Stimulated activated memory B cell treated with anti-CD40 and anti-IgM and Interleukin-4, amounts not matched to agents 10 μg/mL and 1 μg/mL and 100 μg/mL, for 72 hours (primary cell): ENCODE measurements around the gene GTF2A1L.

Experiments used
- ATAC-seq: fragments of 150-1000 bp; cut with Tn5 transposase; 2 replicates; pipeline ENCODE4 v1.10.0; 2021
- H3K27ac Mint-ChIP-seq: one replicate; pipeline ENCODE4 v1.8.0; 2022; ENCODE audit warnings: mild to moderate bottlenecking, mixed read lengths
- H3K27me3 Mint-ChIP-seq: one replicate; pipeline ENCODE4 v1.8.0; 2022; ENCODE audit warnings: mixed read lengths
- H3K36me3 Mint-ChIP-seq: one replicate; pipeline ENCODE4 v1.8.0; 2022; ENCODE audit warnings: mixed read lengths
- H3K4me1 Mint-ChIP-seq: one replicate; pipeline ENCODE4 v1.8.0; 2022; ENCODE audit warnings: mixed read lengths
- H3K4me3 Mint-ChIP-seq: one replicate; pipeline ENCODE4 v1.8.0; 2022; ENCODE audit warnings: mild to moderate bottlenecking, moderate library complexity, mixed read lengths
- H3K9me3 Mint-ChIP-seq: one replicate; pipeline ENCODE4 v1.8.0; 2022; ENCODE audit warnings: mixed read lengths

Gene GTF2A1L, protein sequence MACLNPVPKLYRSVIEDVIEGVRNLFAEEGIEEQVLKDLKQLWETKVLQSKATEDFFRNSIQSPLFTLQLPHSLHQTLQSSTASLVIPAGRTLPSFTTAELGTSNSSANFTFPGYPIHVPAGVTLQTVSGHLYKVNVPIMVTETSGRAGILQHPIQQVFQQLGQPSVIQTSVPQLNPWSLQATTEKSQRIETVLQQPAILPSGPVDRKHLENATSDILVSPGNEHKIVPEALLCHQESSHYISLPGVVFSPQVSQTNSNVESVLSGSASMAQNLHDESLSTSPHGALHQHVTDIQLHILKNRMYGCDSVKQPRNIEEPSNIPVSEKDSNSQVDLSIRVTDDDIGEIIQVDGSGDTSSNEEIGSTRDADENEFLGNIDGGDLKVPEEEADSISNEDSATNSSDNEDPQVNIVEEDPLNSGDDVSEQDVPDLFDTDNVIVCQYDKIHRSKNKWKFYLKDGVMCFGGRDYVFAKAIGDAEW

DNA sequence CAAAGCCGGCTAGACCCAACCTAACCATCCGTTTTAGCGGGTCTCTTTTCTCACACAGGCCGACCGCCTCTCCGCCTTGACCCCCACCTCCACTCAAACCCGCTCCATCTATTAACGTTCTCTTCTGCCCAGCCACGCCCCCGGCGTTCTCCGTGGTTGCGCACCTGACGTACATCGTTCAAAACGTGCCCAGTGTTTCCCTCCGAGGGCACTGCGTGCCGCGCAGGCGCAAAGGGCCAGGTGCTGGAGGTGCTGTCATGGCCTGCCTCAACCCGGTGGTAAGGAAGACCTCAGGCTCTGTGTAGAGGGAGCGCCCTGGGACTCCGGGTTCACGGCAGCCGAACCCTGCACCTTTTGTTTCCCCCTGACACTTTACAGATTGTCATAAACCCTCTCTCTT lies at the start of gene GTF2A1L:
Gene GTF2A1L (plus strand): TSS at position 239 of the 400 bp plus-strand sequence. CDS start 19 bp downstream, at position 258.
- Mint-ChIP-seq H3K27me3 (peaks cover 19% of the 10 kb centered on the region), H3K27ac (no peak within 1 kb of the TSS), H3K9me3 (no peaks in the 10 kb centered on the region), H3K4me1 (no peaks in the 10 kb centered on the region), H3K4me3 (no peak within 1 kb of the TSS), H3K36me3 (no peaks in the 10 kb centered on the region)
- ATAC-seq = peak; percentile 53

DNA sequence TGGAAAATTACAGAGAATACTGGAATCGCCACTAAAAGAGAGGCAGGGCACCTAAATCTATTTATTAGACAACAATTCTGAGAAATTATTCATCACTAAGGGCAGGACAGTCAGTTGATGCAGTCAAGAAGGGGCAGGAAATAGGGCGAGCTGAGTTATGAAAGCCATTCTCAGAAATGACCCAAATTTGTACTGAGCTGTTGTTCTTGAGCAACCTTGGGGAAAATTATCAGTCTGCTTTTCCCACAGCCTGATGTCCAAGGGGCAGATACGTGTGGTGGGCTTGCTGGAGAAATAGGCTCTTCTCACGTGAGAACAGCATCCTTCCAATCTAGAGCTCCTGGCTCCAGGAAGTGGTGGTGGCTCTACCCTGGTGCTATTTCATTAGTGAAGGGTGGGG lies 49.1 kb upstream of the GTF2A1L start:
- Mint-ChIP-seq H3K4me3 (no peak overlapping the region), H3K27me3 (peaks cover 24% of the 10 kb centered on the region), H3K9me3 (no peaks in the 10 kb centered on the region), H3K4me1 (no peaks in the 10 kb centered on the region), H3K27ac (no peak overlapping the region), H3K36me3 (no peaks in the 10 kb centered on the region)
- ATAC-seq = no peak

DNA sequence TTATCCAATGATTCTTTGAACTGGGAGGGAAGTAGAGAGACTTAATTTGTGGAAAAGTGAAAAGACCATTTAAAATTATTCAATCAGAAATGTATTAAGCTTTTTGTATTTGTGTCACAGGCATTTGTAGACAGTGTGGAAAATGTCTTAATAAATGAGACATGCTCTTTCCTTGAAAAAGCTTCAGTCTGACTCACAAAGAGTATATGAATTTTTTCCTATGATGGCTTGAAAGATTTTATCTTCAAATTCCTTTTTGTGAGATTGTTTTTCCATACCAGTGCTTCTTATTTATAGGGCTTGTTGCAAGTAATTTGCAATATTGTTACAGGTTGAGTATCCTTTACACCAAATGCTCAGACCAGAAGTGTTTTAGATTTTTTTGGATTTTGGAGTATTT lies 48.2 kb upstream of the GTF2A1L start:
- Mint-ChIP-seq H3K27me3 (peaks cover 24% of the 10 kb centered on the region), H3K36me3 (no peaks in the 10 kb centered on the region), H3K9me3 (no peaks in the 10 kb centered on the region), H3K27ac (no peak overlapping the region), H3K4me1 (no peaks in the 10 kb centered on the region), H3K4me3 (no peak overlapping the region)
- ATAC-seq = no peak

DNA sequence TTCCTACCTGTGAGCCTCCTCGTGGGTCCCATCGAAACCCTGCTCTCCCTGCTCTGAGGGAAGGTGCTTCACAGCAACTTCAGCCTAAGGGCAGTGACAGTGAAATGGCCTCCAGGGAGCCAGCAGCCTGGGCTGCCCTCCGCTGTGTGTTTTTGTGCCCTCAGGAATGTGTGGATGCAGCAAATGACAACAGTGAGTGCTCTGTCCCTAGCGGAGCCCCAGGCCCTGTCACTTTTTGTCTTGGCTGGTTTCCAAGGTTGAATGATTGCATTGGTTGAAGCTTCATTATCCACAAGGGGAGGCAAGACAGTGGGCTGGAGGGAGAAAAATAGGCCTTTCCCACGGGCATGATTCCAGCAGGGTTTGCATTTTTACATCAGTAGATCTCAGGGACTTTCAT lies 44.8 kb upstream of the GTF2A1L start:
- Mint-ChIP-seq H3K4me1 (no peaks in the 10 kb centered on the region), H3K27ac (no peak overlapping the region), H3K36me3 (no peaks in the 10 kb centered on the region), H3K4me3 (no peak overlapping the region), H3K9me3 (no peaks in the 10 kb centered on the region), H3K27me3 (peaks cover 24% of the 10 kb centered on the region)
- ATAC-seq = no peak

DNA sequence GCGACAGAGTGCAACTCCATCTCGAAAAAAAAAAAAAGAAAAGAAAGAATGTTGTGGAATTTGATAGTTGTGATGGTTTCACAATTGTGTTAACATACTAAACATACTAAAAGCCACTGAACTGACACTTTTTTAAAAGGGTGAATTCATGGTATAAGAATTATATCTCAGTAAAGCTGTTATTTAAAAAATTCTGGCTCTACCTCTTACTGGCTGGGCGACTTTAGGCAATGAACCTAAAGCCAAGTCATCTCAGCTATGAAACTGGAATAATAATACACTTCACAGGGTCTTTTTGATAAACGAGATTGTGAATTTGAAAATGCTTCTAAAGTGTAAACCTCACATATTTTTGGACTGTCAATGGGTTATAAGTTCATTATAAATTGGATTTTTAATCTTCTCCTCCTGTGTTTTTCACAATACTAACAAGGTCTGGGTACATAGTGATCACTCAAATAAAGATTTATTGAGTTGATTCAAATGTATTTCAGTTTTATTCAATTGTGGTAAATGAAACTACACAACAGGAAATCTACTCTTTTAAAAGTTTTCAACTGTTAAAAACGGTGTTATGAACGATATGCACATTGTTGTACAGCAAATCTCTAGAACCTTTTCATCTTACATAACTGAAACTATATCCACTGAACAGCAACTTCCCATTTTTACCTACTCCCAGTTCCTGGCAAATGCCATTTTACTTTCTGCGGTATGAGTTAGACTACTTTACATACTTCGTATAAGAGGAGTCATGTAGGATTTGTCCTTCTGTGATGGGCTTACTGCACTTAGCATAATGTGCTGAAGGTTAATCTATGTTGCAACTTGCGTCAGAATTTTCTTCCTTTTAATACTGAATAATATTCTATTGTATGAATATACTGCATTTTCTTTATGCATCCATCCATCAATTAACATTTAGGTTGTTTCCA lies 43.0 kb upstream of the GTF2A1L start:
- Mint-ChIP-seq H3K27me3 (peaks cover 7% of the 10 kb centered on the region), H3K4me3 (no peak overlapping the region), H3K36me3 (no peaks in the 10 kb centered on the region), H3K4me1 (no peaks in the 10 kb centered on the region), H3K9me3 (no peaks in the 10 kb centered on the region), H3K27ac (no peak overlapping the region)
- no peak for ATAC-seq

DNA sequence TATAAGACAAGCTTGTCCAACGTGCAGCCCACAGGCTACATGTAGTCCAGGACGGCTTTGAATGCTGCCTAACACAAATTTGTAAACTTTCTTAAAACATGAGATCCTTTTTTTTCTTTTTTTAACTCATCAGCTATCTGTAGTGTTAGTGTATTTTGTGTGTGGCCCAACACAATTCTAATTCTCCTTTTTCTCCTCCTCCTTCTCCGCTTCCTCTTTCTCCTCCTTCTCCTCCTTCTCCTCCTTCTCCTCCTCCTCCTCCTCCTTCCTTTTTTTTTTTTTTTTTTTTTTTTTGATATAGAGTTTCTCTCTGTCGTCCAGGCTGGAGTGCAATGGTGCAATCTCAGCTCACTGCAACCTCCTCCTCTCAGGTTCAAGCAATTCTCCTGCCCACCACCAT lies 39.3 kb upstream of the GTF2A1L start:
- H3K4me1 Mint-ChIP-seq = no peaks in the 10 kb centered on the region
- no peak for ATAC-seq
- no peak overlapping the region for H3K4me3 Mint-ChIP-seq
- H3K9me3 Mint-ChIP-seq = no peaks in the 10 kb centered on the region
- H3K27me3 Mint-ChIP-seq = peaks cover 9% of the 10 kb centered on the region
- no peak overlapping the region for H3K27ac Mint-ChIP-seq
- H3K36me3 Mint-ChIP-seq = no peaks in the 10 kb centered on the region

DNA sequence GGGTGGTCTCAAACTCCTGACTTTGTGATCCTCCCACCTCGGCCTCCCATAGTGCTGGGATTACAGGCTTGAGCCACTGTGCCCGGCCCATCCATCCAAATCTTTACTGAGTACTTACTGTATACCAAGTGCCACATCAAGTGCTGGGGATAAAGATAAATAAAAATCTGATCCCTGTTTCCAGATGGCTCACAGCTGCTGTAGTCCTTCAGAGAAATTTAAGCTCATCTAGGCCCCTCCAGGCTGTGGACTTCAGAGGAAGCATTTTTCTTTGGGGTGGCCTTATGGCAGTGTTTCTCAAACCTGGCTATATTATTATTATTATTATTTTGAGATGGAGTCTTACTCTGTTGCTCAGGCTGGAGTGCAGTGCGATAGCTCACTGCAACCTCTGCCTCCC lies 33.7 kb upstream of the GTF2A1L start:
- Mint-ChIP-seq H3K9me3 (no peaks in the 10 kb centered on the region), H3K27ac (no peak overlapping the region), H3K27me3 (peaks cover 9% of the 10 kb centered on the region), H3K4me1 (no peaks in the 10 kb centered on the region), H3K36me3 (no peaks in the 10 kb centered on the region), H3K4me3 (no peak overlapping the region)
- no peak for ATAC-seq

DNA sequence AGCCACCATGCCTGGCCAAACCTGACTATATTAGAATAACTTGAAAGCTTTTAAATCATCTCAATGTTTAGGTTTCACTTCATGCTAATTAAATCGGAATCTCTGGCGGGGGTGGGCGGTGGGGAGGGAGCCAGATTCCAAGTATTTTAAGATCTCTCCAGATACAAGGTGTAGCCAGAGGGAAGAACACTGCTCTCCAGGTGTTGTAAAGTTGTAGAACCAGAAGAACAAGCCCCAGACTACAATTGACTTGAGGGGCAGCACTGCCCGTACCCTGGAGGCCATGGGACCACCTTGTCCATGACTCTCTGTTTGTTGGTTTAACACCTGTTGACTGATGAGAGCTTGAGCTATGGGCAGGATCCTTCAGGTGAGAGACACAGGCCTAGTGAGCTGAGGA lies 33.1 kb upstream of the GTF2A1L start:
- Mint-ChIP-seq H3K27me3 (peaks cover 9% of the 10 kb centered on the region), H3K36me3 (no peaks in the 10 kb centered on the region), H3K9me3 (no peaks in the 10 kb centered on the region), H3K4me3 (no peak overlapping the region), H3K27ac (no peak overlapping the region), H3K4me1 (no peaks in the 10 kb centered on the region)
- ATAC-seq = no peak

DNA sequence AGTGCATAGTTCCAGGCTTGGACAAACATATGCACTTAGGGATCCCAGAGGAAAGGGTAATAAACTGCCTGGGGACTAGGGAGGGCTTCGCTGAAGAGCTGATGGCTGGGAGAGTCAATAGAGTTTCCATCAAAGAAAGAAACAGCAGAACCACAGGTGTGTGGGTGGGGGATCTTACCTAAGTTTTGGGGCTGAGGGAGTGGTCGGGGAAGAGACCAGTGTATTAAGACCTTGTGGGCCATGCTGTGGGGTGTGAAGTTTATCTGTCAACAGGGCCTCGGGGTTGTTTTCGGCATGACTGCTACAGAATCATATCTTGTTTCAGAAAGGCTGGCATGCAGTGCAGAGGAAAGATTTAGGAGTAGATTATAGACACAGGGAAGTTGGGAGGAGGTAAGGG lies 31.2 kb upstream of the GTF2A1L start:
- Mint-ChIP-seq H3K4me3 (no peak overlapping the region), H3K4me1 (no peaks in the 10 kb centered on the region), H3K27ac (no peak overlapping the region), H3K36me3 (no peaks in the 10 kb centered on the region), H3K27me3 (peaks cover 9% of the 10 kb centered on the region), H3K9me3 (no peaks in the 10 kb centered on the region)
- ATAC-seq = peak; percentile 37

DNA sequence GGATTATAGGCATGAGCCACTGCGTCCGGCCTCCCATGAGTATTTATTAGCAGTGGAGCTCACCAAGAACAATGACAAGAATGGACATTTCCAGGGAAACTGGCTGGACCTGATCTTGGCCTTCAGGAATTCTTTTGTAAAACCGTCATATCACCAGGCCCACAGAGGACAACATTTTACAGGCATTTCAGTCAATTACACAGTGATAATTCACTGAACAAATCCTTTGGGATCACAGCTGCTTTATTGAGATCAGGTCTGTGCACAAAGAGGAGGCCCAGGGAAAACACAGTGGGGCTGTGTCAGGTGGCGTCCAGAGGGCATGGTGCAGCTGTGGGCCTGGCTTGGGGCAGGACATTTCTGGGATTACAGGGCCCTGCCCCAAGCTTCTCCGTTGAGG lies 30.1 kb upstream of the GTF2A1L start:
- no peaks in the 10 kb centered on the region for H3K9me3 Mint-ChIP-seq
- H3K27ac Mint-ChIP-seq = no peak overlapping the region
- no peak for ATAC-seq
- H3K4me1 Mint-ChIP-seq = no peaks in the 10 kb centered on the region
- no peak overlapping the region for H3K4me3 Mint-ChIP-seq
- peaks cover 8% of the 10 kb centered on the region for H3K27me3 Mint-ChIP-seq
- H3K36me3 Mint-ChIP-seq = no peaks in the 10 kb centered on the region

DNA sequence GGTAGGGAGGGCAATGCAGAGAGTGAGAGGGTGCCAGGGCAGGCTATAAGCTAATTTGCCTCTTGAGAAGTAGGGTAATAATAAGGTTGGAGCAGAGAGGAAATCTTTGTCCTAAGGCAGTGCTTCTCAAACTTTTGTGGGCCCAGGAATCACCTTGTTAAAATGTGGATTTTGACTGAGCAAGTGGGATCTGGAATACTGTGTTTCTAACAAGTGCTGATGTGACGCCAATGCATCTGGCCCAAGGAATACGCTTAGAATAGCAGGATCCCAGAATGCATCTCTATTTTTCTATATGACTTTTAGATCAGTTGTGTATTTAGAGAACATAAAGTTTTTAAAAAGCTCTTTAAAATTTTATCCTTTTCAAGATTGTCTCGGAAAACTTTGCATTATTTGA lies 29.7 kb upstream of the GTF2A1L start:
- ATAC-seq = no peak
- Mint-ChIP-seq H3K4me1 (no peaks in the 10 kb centered on the region), H3K27ac (no peak overlapping the region), H3K4me3 (no peak overlapping the region), H3K36me3 (no peaks in the 10 kb centered on the region), H3K27me3 (peaks cover 4% of the 10 kb centered on the region), H3K9me3 (no peaks in the 10 kb centered on the region)

DNA sequence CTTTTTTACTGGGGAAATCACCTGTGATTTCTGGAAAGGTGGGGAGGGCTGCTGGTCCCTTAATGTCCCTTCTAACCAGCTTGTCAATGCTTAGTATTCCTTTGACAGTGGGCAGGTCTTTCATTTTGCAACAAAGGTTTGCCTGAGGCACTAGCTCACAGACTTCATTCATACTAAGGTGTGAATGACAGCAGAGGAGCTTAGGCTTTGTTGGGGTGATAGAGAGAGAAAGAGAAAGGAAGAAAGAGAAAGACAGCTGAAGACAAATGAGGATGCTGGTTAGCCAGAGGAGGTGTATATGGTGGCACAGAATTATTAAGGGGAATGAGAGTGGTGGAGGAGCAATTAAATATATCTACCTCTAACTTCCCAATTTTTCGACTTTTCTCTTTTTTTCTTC lies 28.9 kb upstream of the GTF2A1L start:
- Mint-ChIP-seq H3K9me3 (no peaks in the 10 kb centered on the region), H3K27ac (no peak overlapping the region), H3K27me3 (no peaks in the 10 kb centered on the region), H3K36me3 (no peaks in the 10 kb centered on the region), H3K4me3 (no peak overlapping the region), H3K4me1 (no peaks in the 10 kb centered on the region)
- ATAC-seq = peak; percentile 16

DNA sequence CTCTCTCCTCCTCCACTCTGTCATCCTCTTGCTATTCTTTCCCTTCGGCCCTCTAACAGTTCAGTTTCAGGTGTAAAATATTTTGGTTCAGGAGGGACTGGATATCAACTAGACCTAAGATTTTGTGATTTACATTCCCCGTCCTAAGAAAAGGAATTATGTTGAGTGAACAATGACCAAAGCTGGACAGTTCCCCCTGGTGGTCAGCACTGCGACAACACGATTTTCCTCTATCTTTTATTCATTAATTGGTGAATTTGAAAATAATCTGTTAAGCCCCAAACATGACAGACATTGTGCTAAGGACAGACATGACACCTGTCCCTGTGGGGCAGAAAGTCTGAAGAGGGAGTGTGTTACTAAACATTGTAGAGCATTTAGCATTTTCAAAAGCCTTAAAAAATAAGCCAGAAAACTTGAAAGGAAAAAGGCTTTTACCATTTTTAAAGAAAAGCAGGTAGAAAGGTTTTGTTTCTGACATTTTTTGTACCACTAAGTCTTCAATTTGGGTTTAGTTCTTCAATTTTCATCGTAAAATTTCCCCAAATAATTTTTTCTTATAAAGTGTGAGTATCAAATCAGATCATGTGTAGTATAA lies 28.4 kb upstream of the GTF2A1L start:
- Mint-ChIP-seq H3K36me3 (no peaks in the 10 kb centered on the region), H3K27me3 (no peaks in the 10 kb centered on the region), H3K4me3 (no peak overlapping the region), H3K4me1 (no peaks in the 10 kb centered on the region), H3K27ac (no peak overlapping the region), H3K9me3 (no peaks in the 10 kb centered on the region)
- no peak for ATAC-seq

DNA sequence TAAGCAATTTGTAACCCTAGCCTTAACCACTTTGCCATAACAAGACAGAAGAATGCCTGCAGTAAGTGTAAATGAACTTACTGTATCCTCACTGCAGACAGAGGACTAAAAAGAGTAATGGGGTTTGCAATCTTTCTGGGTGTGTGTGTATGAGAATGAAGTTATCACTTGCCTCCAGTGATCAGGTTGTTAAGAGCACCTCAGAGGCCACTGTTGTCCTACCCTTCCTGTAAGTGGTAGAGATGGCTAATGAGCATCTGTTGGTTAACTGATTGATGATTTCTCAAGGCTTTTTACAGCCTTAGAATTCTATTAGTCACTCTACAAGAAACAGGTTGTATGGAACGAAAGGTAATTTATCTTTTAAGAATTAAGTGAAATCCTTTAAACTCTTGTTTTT lies 27.6 kb upstream of the GTF2A1L start:
- H3K36me3 Mint-ChIP-seq = no peaks in the 10 kb centered on the region
- H3K27ac Mint-ChIP-seq = no peak overlapping the region
- H3K9me3 Mint-ChIP-seq = no peaks in the 10 kb centered on the region
- H3K4me3 Mint-ChIP-seq = no peak overlapping the region
- ATAC-seq = no peak
- H3K27me3 Mint-ChIP-seq = no peaks in the 10 kb centered on the region
- H3K4me1 Mint-ChIP-seq = no peaks in the 10 kb centered on the region

DNA sequence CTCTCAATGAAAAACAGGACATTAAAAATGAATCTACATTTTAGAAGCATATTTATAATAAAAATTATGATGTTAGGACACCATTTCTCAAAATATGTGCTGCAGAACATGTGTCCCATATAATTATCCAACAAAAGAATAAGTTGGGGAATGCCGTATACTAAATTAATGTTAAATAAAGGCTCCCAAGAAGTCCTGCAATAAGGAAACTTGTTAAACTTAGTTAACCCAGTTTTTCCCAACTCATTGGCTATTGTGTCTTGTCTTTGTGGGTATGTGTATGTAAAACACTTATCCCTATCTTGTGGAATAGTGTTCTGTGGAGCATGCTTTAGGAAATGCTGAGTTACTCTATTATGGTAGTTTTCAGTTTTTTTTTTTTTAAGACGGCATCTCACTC lies 25.6 kb upstream of the GTF2A1L start:
- ATAC-seq = no peak
- H3K27me3 Mint-ChIP-seq = no peaks in the 10 kb centered on the region
- H3K4me3 Mint-ChIP-seq = no peak overlapping the region
- H3K36me3 Mint-ChIP-seq = no peaks in the 10 kb centered on the region
- H3K4me1 Mint-ChIP-seq = no peaks in the 10 kb centered on the region
- H3K9me3 Mint-ChIP-seq = no peaks in the 10 kb centered on the region
- H3K27ac Mint-ChIP-seq = no peak overlapping the region
